ENCODE data around the gene OSBP. TPM values are rescaled to one million over a fixed set of nuclear protein-coding genes. Genes with fewer than 3 reads are reported as not detected.

Gene OSBP
- total and polyA plus RNA-seq, 2 donors (not counting 1 experiment from before 2014, with no cell fraction given) = 12.6 to 40.2 TPM

- Histone ChIP-seq H3K27ac (ENCODE audit: low read length in 2 of 2) (no peak overlapping the region), H3K9ac (ENCODE audit: low read length) (peak overlapping the region; percentile 46), H3K27me3 (replicated peaks in 1 of 4; ENCODE audit: control extremely low read depth in 1 of 4, control insufficient read depth in 3 of 4, insufficient read depth in 4 of 4, low read length in 3 of 4) (peaks cover 0 to 8% (median 3%) of the 10 kb centered on the region in 4 experiments), H2AFZ (ENCODE audit: insufficient read depth, low read depth, low read length, poor library complexity, severe bottlenecking) (peak overlapping the region; percentile 41), H3K36me3 (replicated peaks in 1 of 2; ENCODE audit: control extremely low read depth in 1 of 2, control insufficient read depth in 1 of 2, extremely low read depth in 1 of 2, insufficient read depth in 2 of 2, low read length in 1 of 2) (no peaks in the 10 kb centered on the region), H3K4me3 (ENCODE audit: control extremely low read depth in 1 of 5, extremely low read depth in 1 of 5, insufficient read depth in 1 of 5, low read depth in 2 of 5, low read length in 4 of 5) (peak overlapping the region in 4 of 5 experiments; percentile 26 to 56 (median 32)), H3K9me3 (ENCODE audit: control extremely low read depth in 1 of 3, control insufficient read depth in 2 of 3, insufficient read depth in 1 of 3, low read length in 2 of 3) (peaks cover 0 to 11% (median 1%) of the 10 kb centered on the region in 3 donors), H3K4me1 (ENCODE audit: control insufficient read depth in 2 of 2, insufficient read depth in 2 of 2, low read length in 2 of 2) (peaks cover 29 to 51% of the 10 kb centered on the region in 2 donors), H3K4me2 (replicated peaks; ENCODE audit: low read depth, low read length, poor library complexity, severe bottlenecking) (peak overlapping the region; percentile 76), H3K79me2 (ENCODE audit: control insufficient read depth, insufficient read depth, low read length) (no peaks in the 10 kb centered on the region), H4K20me1 (ENCODE audit: control insufficient read depth, insufficient read depth, low read length, poor library complexity, severe bottlenecking) (no peaks in the 10 kb centered on the region)
- ChIA-PET CTCF (interaction anchor here (1.7 to 2.1 kb wide), 2 partner anchors 10 to 18 kb away, joined by 4 to 7 read pairs; no protein-coding TSS in a partner anchor), POLR2A (interaction anchor here (0.7 kb wide), 1 partner anchor 59 kb away, joined by 3 read pairs; no protein-coding TSS in a partner anchor)
- intact Hi-C loops (cut with micrococcal nuclease) = loop anchor here (5.0 to 10.0 kb wide), 2 partner anchors 199 to 383 kb away; partner anchors contain the start of genes DTX4 and STX3
- peaks cover 55% of the 10 kb centered on the region for H3K4me1 Mint-ChIP-seq
- no peak for ATAC-seq (ENCODE audit: low read depth)
- 15% methylated on average over 17 of the region's 17 CpGs for WGBS (ENCODE audit: insufficient coverage)
- peak overlapping the region; percentile 76 for H3K4me3 Mint-ChIP-seq
- no peaks in the 10 kb centered on the region for H3K27me3 Mint-ChIP-seq
- no peak for DNase-seq
- TF ChIP-seq CTCF (IDR thresholded peaks at IDR 0.05) = no peak
- no peak for TF ChIP-seq EZH2 (IDR thresholded peaks at IDR 0.05; ENCODE audit: borderline replicate concordance, insufficient read depth, low read depth, low read length, poor library complexity, severe bottlenecking)
- H3K27ac Mint-ChIP-seq = peak overlapping the region; percentile 72
- no peaks in the 10 kb centered on the region for H3K9me3 Mint-ChIP-seq (ENCODE audit: insufficient read depth)
Measured at GRCh38 chr11:59555601-59556114, 59.9 kb downstream of the OSBP start.

DNA sequence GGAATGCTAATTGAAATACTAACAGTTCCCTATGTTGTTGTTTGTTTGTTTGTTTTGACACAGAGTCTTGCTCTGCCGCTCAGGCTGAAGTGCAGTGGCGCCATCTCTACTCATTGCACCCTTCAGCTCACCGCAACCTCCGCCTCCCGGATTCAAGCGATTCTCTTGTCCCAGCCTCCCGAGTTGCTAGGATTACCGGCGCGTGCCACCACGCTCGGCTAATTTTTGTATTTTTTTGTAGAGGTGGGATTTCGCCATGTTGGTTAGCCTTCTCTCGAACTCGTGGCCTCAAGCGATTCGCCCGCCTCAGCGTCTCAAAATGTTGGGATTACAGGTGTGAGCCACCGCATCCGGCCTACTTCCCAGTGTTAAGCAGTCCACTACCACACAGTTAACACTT lies 62.3 kb downstream of the OSBP start:
- ATAC-seq (ENCODE audit: low read depth) (no peak), DNase-seq (no peak)
- H3K4me1 ChIP-seq (ENCODE audit: control insufficient read depth in 2 of 2, insufficient read depth in 2 of 2, low read length in 2 of 2) = peaks cover 28 to 46% of the 10 kb centered on the region in 2 donors
- no peak overlapping the region for H3K4me3 ChIP-seq (ENCODE audit: control extremely low read depth in 1 of 5, extremely low read depth in 1 of 5, insufficient read depth in 1 of 5, low read depth in 2 of 5, low read length in 4 of 5)
- intact Hi-C loops (cut with micrococcal nuclease) = loop anchor here (5.0 to 10.0 kb wide), 3 partner anchors 129 to 259 kb away; partner anchors contain the start of genes MRPL16 and STX3
- H3K4me3 Mint-ChIP-seq = no peak overlapping the region
- no peaks in the 10 kb centered on the region for H4K20me1 ChIP-seq (ENCODE audit: control insufficient read depth, insufficient read depth, low read length, poor library complexity, severe bottlenecking)
- peaks cover 51% of the 10 kb centered on the region for H3K4me1 Mint-ChIP-seq
- H3K27ac ChIP-seq (ENCODE audit: low read length in 2 of 2) = no peak overlapping the region
- no peaks in the 10 kb centered on the region for H3K9me3 Mint-ChIP-seq (ENCODE audit: insufficient read depth)
- ChIA-PET POLR2A (no interaction called here), CTCF (no interaction called here)
- no peak overlapping the region for H3K27ac Mint-ChIP-seq
- WGBS (ENCODE audit: insufficient coverage) = 96% methylated on average over 9 of the region's 21 CpGs
- no peaks in the 10 kb centered on the region for H3K27me3 Mint-ChIP-seq
- no peaks in the 10 kb centered on the region for H3K36me3 ChIP-seq (replicated peaks in 1 of 2; ENCODE audit: control extremely low read depth in 1 of 2, control insufficient read depth in 1 of 2, extremely low read depth in 1 of 2, insufficient read depth in 2 of 2, low read length in 1 of 2)
- H3K27me3 ChIP-seq (replicated peaks in 1 of 4; ENCODE audit: control extremely low read depth in 1 of 4, control insufficient read depth in 3 of 4, insufficient read depth in 4 of 4, low read length in 3 of 4) = peaks cover 0 to 8% (median 3%) of the 10 kb centered on the region in 4 experiments
- no peak for TF ChIP-seq EZH2 (IDR thresholded peaks at IDR 0.05; ENCODE audit: borderline replicate concordance, insufficient read depth, low read depth, low read length, poor library complexity, severe bottlenecking)
- no peak for TF ChIP-seq CTCF (IDR thresholded peaks at IDR 0.05)
- H2AFZ ChIP-seq (ENCODE audit: insufficient read depth, low read depth, low read length, poor library complexity, severe bottlenecking) = peak overlapping the region; percentile 10
- no peaks in the 10 kb centered on the region for H3K79me2 ChIP-seq (ENCODE audit: control insufficient read depth, insufficient read depth, low read length)
- H3K4me2 ChIP-seq (replicated peaks; ENCODE audit: low read depth, low read length, poor library complexity, severe bottlenecking) = no peak overlapping the region
- peaks cover 0 to 11% (median 1%) of the 10 kb centered on the region in 3 donors for H3K9me3 ChIP-seq (ENCODE audit: control extremely low read depth in 1 of 3, control insufficient read depth in 2 of 3, insufficient read depth in 1 of 3, low read length in 2 of 3)
- H3K9ac ChIP-seq (ENCODE audit: low read length) = no peak overlapping the region

Data from B cell (primary cell).